ENCODE data around the gene SHISA2. TPM values are rescaled to one million over a fixed set of nuclear protein-coding genes. Genes with fewer than 3 reads are reported as not detected.

SHISA2 gene
- polyA plus RNA-seq, 6 donors from 2014 or later, result not detected

DNA sequence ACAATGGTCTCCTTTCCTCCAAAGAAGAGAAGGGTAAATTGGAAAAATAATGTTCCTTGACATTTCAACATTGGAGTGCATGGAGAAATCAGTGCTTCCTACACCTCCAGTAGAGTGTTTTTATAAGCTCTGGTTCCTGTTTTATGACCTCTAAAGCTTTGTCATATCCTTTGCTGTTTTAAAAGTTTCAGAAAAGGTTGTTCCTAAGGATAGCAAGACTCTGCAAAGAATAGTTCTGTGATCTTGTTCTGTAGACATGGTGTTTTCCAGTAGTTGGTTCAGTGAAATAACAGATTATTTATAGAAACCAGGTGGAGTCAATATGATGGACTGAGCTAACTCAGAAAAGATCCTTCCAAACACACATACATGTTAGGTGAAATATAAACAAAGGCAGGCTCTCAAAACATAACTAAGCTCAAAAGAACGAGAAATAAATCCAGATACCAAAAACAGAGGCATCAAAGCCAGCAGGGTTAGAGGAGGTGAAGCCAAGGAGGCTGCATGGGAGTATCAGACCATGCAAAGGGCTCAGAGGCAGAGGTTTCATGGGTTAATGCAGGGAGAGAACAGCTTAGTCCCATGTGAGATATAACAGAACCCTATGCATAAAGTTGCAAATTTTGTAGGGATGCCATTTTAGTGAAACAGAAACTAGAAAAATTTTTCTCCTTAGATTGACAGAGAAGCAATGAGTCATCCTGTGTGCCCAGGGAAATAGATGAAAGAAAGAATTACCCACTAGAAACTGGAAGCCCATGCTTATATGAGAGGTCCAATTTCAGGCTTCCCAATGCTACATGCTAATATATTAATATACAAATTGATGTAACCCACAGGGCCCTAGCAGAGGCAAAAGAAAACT, 44.3 kb downstream of the SHISA2 start:
- Mint-ChIP-seq H3K27me3 (peaks cover 12 to 22% (median 12%) of the 10 kb centered on the region in 3 donors), H3K9me3 (peaks cover 0 to 14% (median 6%) of the 10 kb centered on the region in 7 donors), H3K4me1 (peaks cover 0 to 7% (median 0%) of the 10 kb centered on the region in 3 donors), H3K27ac (peak overlapping the region in 1 of 6 donors; percentile 25), H3K4me3 (no peak overlapping the region), H3K36me3 (no peaks in the 10 kb centered on the region)
- ATAC-seq (ENCODE audit: low read depth in 2 of 2) (no peak), DNase-seq (no peak)

Other genes starting within 250 kb of the SHISA2 start
- 10 to 100 TPM; 37.7 to 60.9 (median 45.1) TPM for gene RNF6, start 170.3 kb upstream of the SHISA2 start, polyA plus RNA-seq (ENCODE audit: low read depth in 6 of 6)
- gene CDK8, start 202.1 kb upstream of the SHISA2 start, polyA plus RNA-seq (ENCODE audit: low read depth in 6 of 6), result 1 to 10 TPM; 3.5 to 6.0 (median 4.2) TPM

Data from naive B cell (primary cell).